GM12865 (cell line): ENCODE results near the gene MYMX.

Experiments used
- DNase-seq: peaks from one replicate; pipeline ENCODE4 v3.0.0; 2010; ENCODE audit warnings: low read depth
- H3K4me3 ChIP-seq: 2 replicates; pipeline ENCODE4 v1.5.1; 2011; ENCODE audit warnings: mild to moderate bottlenecking, low read depth, low read length, control low read depth
- TF ChIP-seq, protein P1 (sequence below): IDR thresholded peaks from 2 replicates; pipeline ENCODE4 v1.5.1; 2011; ENCODE audit warnings: low read length, control low read depth, low read depth, inconsistent platforms; ENCODE audit not compliant: insufficient read depth; ENCODE audit errors: missing control alignments

The MYMX gene

GRCh38 chr6:44264154-44265006 lies 47.7 kb downstream of the MYMX start:
- DNase-seq: peak; percentile 85
- TF ChIP-seq, protein P1, sequence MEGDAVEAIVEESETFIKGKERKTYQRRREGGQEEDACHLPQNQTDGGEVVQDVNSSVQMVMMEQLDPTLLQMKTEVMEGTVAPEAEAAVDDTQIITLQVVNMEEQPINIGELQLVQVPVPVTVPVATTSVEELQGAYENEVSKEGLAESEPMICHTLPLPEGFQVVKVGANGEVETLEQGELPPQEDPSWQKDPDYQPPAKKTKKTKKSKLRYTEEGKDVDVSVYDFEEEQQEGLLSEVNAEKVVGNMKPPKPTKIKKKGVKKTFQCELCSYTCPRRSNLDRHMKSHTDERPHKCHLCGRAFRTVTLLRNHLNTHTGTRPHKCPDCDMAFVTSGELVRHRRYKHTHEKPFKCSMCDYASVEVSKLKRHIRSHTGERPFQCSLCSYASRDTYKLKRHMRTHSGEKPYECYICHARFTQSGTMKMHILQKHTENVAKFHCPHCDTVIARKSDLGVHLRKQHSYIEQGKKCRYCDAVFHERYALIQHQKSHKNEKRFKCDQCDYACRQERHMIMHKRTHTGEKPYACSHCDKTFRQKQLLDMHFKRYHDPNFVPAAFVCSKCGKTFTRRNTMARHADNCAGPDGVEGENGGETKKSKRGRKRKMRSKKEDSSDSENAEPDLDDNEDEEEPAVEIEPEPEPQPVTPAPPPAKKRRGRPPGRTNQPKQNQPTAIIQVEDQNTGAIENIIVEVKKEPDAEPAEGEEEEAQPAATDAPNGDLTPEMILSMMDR: no peak
- H3K4me3 ChIP-seq: peak overlapping the region; percentile 95

GRCh38 chr6:44265007-44265721 lies 48.4 kb downstream of the MYMX start, which contains the start of gene NFKBIE:
Gene NFKBIE, minus strand, starts transcription at chr6:44265551. Its CDS starts 205 bp downstream, at chr6:44265346.
- TF ChIP-seq, protein P1: peak; percentile 45
- H3K4me3 ChIP-seq: peak within 1 kb of the TSS; percentile 95
- DNase-seq: peak; percentile 92

DNA sequence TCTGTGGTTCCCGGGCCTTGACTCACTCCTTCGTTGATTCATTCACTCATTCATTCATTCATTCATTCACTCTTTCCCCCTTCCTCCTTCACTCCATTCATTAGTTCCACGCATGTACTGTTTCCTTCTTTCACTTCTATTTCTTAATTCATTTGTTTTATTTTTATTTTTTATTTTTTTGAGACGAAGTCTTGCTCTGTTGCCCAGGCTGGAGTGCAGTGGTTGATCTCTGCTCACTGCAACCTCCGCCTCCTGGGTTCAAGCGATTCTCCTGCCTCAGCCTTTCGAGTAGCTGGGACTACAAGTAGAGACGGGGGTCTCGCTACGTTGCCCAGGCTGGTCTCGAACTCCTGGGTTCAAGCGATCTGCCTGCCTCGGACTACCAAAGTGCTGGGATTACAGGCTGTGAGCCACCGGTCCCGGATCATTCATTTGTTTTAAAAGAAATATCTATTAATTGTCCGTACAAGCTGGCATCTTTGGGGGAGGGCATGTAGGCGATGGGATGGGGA lies 49.1 kb downstream of the MYMX start:
- DNase-seq: no peak
- peak overlapping the region; percentile 36 for H3K4me3 ChIP-seq

GRCh38 chr6:44266347-44266746 lies 49.6 kb downstream of the MYMX start:
- peak; percentile 82 for DNase-seq
- TF ChIP-seq, protein P1: no peak
- H3K4me3 ChIP-seq: peak overlapping the region; percentile 36

More for the DNA sequence above, 49.1 kb downstream of the MYMX start:
- TF ChIP-seq, protein P1: no peak

- TF ChIP-seq, protein P1: no peak
- DNase-seq: no peak
- no peak overlapping the region for H3K4me3 ChIP-seq
Measured at GRCh38 chr6:44267252-44267651, 50.5 kb downstream of the MYMX start.
